Stomach (tissue), 9 donors: ENCODE data around the gene HSPA12B. TPM values are rescaled to one million over a fixed set of nuclear protein-coding genes. Genes with fewer than 3 reads are reported as not detected.

Source experiments
- DNase-seq, 2 donors: peaks; one replicate each; pipeline versions ENCODE4 v3.0.0 to v3.0.0-alpha.2; 2013 to 2019
- H3K27ac ChIP-seq, 5 donors: fragments of 200-600 bp in 4 of 5; sonication (generic) in 4 of 5; one replicate each; pipeline ENCODE4 v1.5.1; 2013 to 2019; ENCODE audit warnings: mild to moderate bottlenecking in 1 of 5, moderate library complexity in 1 of 5
- H3K27me3 ChIP-seq, 3 donors: fragments of 200-600 bp; sonication (generic); one replicate each; pipeline ENCODE4 v1.5.1; 2017 to 2019; ENCODE audit warnings: mixed run types in 1 of 3
- H3K36me3 ChIP-seq, 4 donors: fragments of 200-600 bp; sonication (generic); 1 replicate in 3 of 4; 2 replicates in 1 of 4; pipeline ENCODE4 v1.5.1; 2016 to 2019
- H3K4me1 ChIP-seq, 4 donors: fragments of 200-600 bp; sonication (generic); one replicate each; pipeline ENCODE4 v1.5.1; 2016 to 2019
- H3K4me3 ChIP-seq, 4 donors: fragments of 200-600 bp; sonication (generic) in 3 of 4; one replicate each; pipeline ENCODE4 v1.5.1; 2016 to 2019; ENCODE audit warnings: mild to moderate bottlenecking in 1 of 4
- H3K9me3 ChIP-seq, 4 donors: fragments of 200-600 bp; sonication (generic); one replicate each; pipeline ENCODE4 v1.5.1; 2016 to 2019
- CTCF ChIP-seq, 7 experiments: fragments of 450-650 bp in 4 of 7; fragments of 200-600 bp in 3 of 7; sonication (generic) in 3 of 7; IDR thresholded peaks; one replicate each; pipeline ENCODE4 v1.5.1; 2016 to 2019; ENCODE audit warnings: antibody characterized with exemption in 7 of 7, control low read depth in 2 of 7, mild to moderate bottlenecking in 1 of 7
- EP300 ChIP-seq: sonication (generic); formaldehyde crosslinking; IDR thresholded peaks from one replicate; pipeline ENCODE4 v1.6.1; 2017; ENCODE audit warnings: antibody characterized with exemption
- POLR2A ChIP-seq, 4 donors: fragments of 450-650 bp; IDR thresholded peaks; one replicate each; pipeline ENCODE4 v1.6.1; 2016; ENCODE audit warnings: antibody characterized with exemption in 4 of 4, control low read depth in 2 of 4, mild to moderate bottlenecking in 1 of 4, moderate library complexity in 1 of 4
- POLR2AphosphoS5 ChIP-seq, 3 donors: sonication (generic); formaldehyde crosslinking; IDR thresholded peaks; one replicate each; pipeline ENCODE4 v1.6.1; 2016; ENCODE audit warnings: antibody characterized with exemption in 3 of 3
- WGBS, 5 donors: extraction: QIAGEN DNeasy Blood & Tissue Kit in 3 of 5; methylation state at CpG; one replicate each; pipeline versions ENCODE4 v1.1.5 to v1.1.7; 2013 to 2018; 5-methylcytosine and 5-hydroxymethylcytosine counted together
- intact Hi-C: fragments of 100-400 bp; cut with DNase I; formaldehyde crosslinking; loops from one replicate; pipeline ENCODE4 v1.15.1; 2023; ENCODE audit warnings: low total_unique reads
- polyA plus RNA-seq, 3 donors: library from polyadenylated mRNA; stranded (reverse); fragments of 200-250 nt; gene quantifications; one replicate each; pipeline ENCODE4 v1.2.3, GENCODE V29; 2013
- total RNA-seq, 5 donors: library from RNA; depleted of rRNA; stranded (reverse); fragments of >200 nt; gene quantifications; one replicate each; pipeline versions ENCODE4 v1.1.0 to v1.2.3, GENCODE V29; 2014 to 2016
- donor health status: healthy with polysubstance abuse.
- donor health status: Bipolar disorder and iron deficiency.
- donor health status: healthy.

The HSPA12B gene
- total and polyA plus RNA-seq, 8 donors: 0.87 to 14.3 (median 4.5) TPM

- Histone ChIP-seq H3K36me3 (no peaks in the 10 kb centered on the region), H3K9me3 (peaks cover 0 to 7% (median 3%) of the 10 kb centered on the region in 4 donors), H3K4me3 (no peak overlapping the region), H3K27ac (no peak overlapping the region), H3K4me1 (peaks cover 0 to 11% (median 5%) of the 10 kb centered on the region in 4 donors), H3K27me3 (no peaks in the 10 kb centered on the region)
- intact Hi-C loops: no loop called here
- 71 to 88% (median 82%) methylated on average over 2 to 9 of the region's 9 CpGs for WGBS, 5 donors
- TF ChIP-seq EP300 (no peak), POLR2AphosphoS5 (IDR thresholded peaks at IDR 0.05) (no peak), CTCF (IDR thresholded peaks at IDR 0.05) (no peak), POLR2A (IDR thresholded peaks at IDR 0.05) (no peak)
- no peak for DNase-seq
Observed at GRCh38 chr20:3691897-3692296, 40.6 kb upstream of the HSPA12B start.

- intact Hi-C loops: no loop called here
- 85 to 90% (median 86%) methylated on average over 10 to 23 of the region's 23 CpGs for WGBS, 5 donors
- DNase-seq: no peak
Observed at GRCh38 chr20:3692706-3693294, 39.7 kb upstream of the HSPA12B start.

GRCh38 chr20:3693376-3693775 lies 39.1 kb upstream of the HSPA12B start:
- no peak overlapping the region for H3K27ac ChIP-seq

More at GRCh38 chr20:3692706-3693294, 39.7 kb upstream of the HSPA12B start:
- Histone ChIP-seq H3K36me3 (no peaks in the 10 kb centered on the region), H3K9me3 (peaks cover 0 to 7% (median 3%) of the 10 kb centered on the region in 4 donors), H3K27ac (no peak overlapping the region), H3K4me3 (no peak overlapping the region), H3K4me1 (peaks cover 0 to 2% (median under 1%) of the 10 kb centered on the region in 4 donors), H3K27me3 (no peaks in the 10 kb centered on the region)
- TF ChIP-seq POLR2AphosphoS5 (IDR thresholded peaks at IDR 0.05) (no peak), EP300 (no peak), POLR2A (IDR thresholded peaks at IDR 0.05) (no peak), CTCF (IDR thresholded peaks at IDR 0.05) (no peak)

GRCh38 chr20:3694864-3695263 lies 37.6 kb upstream of the HSPA12B start:
- no peak overlapping the region for H3K27ac ChIP-seq
- H3K27me3 ChIP-seq: no peaks in the 10 kb centered on the region
- TF ChIP-seq POLR2AphosphoS5 (IDR thresholded peaks at IDR 0.05): no peak
- TF ChIP-seq CTCF (IDR thresholded peaks at IDR 0.05): no peak
- no peak for TF ChIP-seq EP300
- no peak for TF ChIP-seq POLR2A (IDR thresholded peaks at IDR 0.05)
- no peak for DNase-seq
- WGBS, 5 donors: 83 to 98% (median 91%) methylated on average over 5 of the region's 5 CpGs
- no peak overlapping the region for H3K4me3 ChIP-seq
- no peaks in the 10 kb centered on the region for H3K36me3 ChIP-seq
- no peaks in the 10 kb centered on the region for H3K4me1 ChIP-seq
- H3K9me3 ChIP-seq: peaks cover 0 to 7% (median 3%) of the 10 kb centered on the region in 4 donors
- intact Hi-C loops: no loop called here

More at GRCh38 chr20:3693376-3693775, 39.1 kb upstream of the HSPA12B start:
- TF ChIP-seq POLR2A (IDR thresholded peaks at IDR 0.05) (no peak), POLR2AphosphoS5 (IDR thresholded peaks at IDR 0.05) (no peak), CTCF (IDR thresholded peaks at IDR 0.05) (no peak), EP300 (no peak)
- no peaks in the 10 kb centered on the region for H3K4me1 ChIP-seq
- DNase-seq: no peak
- H3K27me3 ChIP-seq: no peaks in the 10 kb centered on the region
- H3K4me3 ChIP-seq: no peak overlapping the region
- 82 to 88% (median 84%) methylated on average over 10 to 13 of the region's 13 CpGs for WGBS, 5 donors
- intact Hi-C loops: no loop called here
- peaks cover 0 to 7% (median 3%) of the 10 kb centered on the region in 4 donors for H3K9me3 ChIP-seq
- H3K36me3 ChIP-seq: no peaks in the 10 kb centered on the region
